ENCODE data around the gene LGR4. TPM values are rescaled to one million over a fixed set of nuclear protein-coding genes. Genes with fewer than 3 reads are reported as not detected.
"Not testable (repeated sequence)": the region's sequence is repeated elsewhere in the genome, so short reads cannot be mapped to it uniquely, and the experiment has no call there.

The LGR4 gene
- total RNA-seq, 3 donors from 2014 or later (not counting 1 experiment from before 2014, with no cell fraction given) = 0.08 to 0.70 (median 0.35) TPM

GRCh38 chr11:27330633-27331270 is 141.8 kb downstream of the LGR4 start:
- no peak for TF ChIP-seq CTCF (IDR thresholded peaks at IDR 0.05)
- Mint-ChIP-seq H3K4me3 (no peak overlapping the region), H3K4me1 (no peaks in the 10 kb centered on the region), H3K36me3 (no peaks in the 10 kb centered on the region), H3K27me3 (ENCODE audit: low read depth in 2 of 2) (no peaks in the 10 kb centered on the region), H3K9me3 (peaks cover 0 to 3% of the 10 kb centered on the region in 2 donors), H3K27ac (no peak overlapping the region)
- Histone ChIP-seq H3K36me3 (ENCODE audit: control insufficient read depth, insufficient read depth, low read length) (no peaks in the 10 kb centered on the region), H3K4me3 (ENCODE audit: low read length) (no peak overlapping the region), H3K27me3 (ENCODE audit: control insufficient read depth, insufficient read depth, low read length) (no peaks in the 10 kb centered on the region), H3K27ac (ENCODE audit: low read length) (no peak overlapping the region), H3K9me3 (ENCODE audit: control insufficient read depth, insufficient read depth, low read length) (no peaks in the 10 kb centered on the region), H3K4me1 (ENCODE audit: control insufficient read depth, insufficient read depth, low read length) (no peaks in the 10 kb centered on the region)
- intact Hi-C loops (cut with micrococcal nuclease) = no loop called here
- no peak for DNase-seq
- WGBS (ENCODE audit: insufficient coverage) = 100% methylated on average over 1 of the region's 1 CpG
- ATAC-seq = no peak

GRCh38 chr11:27329867-27330632 is 142.5 kb downstream of the LGR4 start:
- 100% methylated on average over 2 of the region's 4 CpGs for WGBS (ENCODE audit: insufficient coverage)

GRCh38 chr11:27328614-27329013 is 144.0 kb downstream of the LGR4 start:
- Histone ChIP-seq H3K4me1 (ENCODE audit: control insufficient read depth, insufficient read depth, low read length) (no peaks in the 10 kb centered on the region), H3K36me3 (ENCODE audit: control insufficient read depth, insufficient read depth, low read length) (no peaks in the 10 kb centered on the region), H3K4me3 (ENCODE audit: low read length) (no peak overlapping the region), H3K9me3 (ENCODE audit: control insufficient read depth, insufficient read depth, low read length) (no peaks in the 10 kb centered on the region), H3K27me3 (ENCODE audit: control insufficient read depth, insufficient read depth, low read length) (no peaks in the 10 kb centered on the region), H3K27ac (ENCODE audit: low read length) (no peak overlapping the region)
- no peak for DNase-seq
- no peak for TF ChIP-seq CTCF (IDR thresholded peaks at IDR 0.05)
- Mint-ChIP-seq H3K4me3 (no peak overlapping the region), H3K36me3 (no peaks in the 10 kb centered on the region), H3K9me3 (peaks cover under 1 to 3% of the 10 kb centered on the region in 2 donors), H3K27me3 (ENCODE audit: low read depth in 2 of 2) (no peaks in the 10 kb centered on the region), H3K4me1 (no peaks in the 10 kb centered on the region), H3K27ac (no peak overlapping the region)
- intact Hi-C loops (cut with micrococcal nuclease) = no loop called here
- ATAC-seq = no peak
- WGBS (ENCODE audit: insufficient coverage) = 100% methylated on average over 2 of the region's 5 CpGs

More at GRCh38 chr11:27329867-27330632, 142.5 kb downstream of the LGR4 start:
- DNase-seq = no peak
- Histone ChIP-seq H3K4me1 (ENCODE audit: control insufficient read depth, insufficient read depth, low read length) (no peaks in the 10 kb centered on the region), H3K27ac (ENCODE audit: low read length) (no peak overlapping the region), H3K36me3 (ENCODE audit: control insufficient read depth, insufficient read depth, low read length) (no peaks in the 10 kb centered on the region), H3K27me3 (ENCODE audit: control insufficient read depth, insufficient read depth, low read length) (no peaks in the 10 kb centered on the region), H3K9me3 (ENCODE audit: control insufficient read depth, insufficient read depth, low read length) (no peaks in the 10 kb centered on the region), H3K4me3 (ENCODE audit: low read length) (no peak overlapping the region)
- intact Hi-C loops (cut with micrococcal nuclease) = no loop called here
- no peak overlapping the region for H3K4me3 Mint-ChIP-seq
- H3K9me3 Mint-ChIP-seq = peaks cover 0 to 2% of the 10 kb centered on the region in 2 donors
- H3K27me3 Mint-ChIP-seq (ENCODE audit: low read depth in 2 of 2) = no peaks in the 10 kb centered on the region
- no peak for TF ChIP-seq CTCF (IDR thresholded peaks at IDR 0.05)
- H3K4me1 Mint-ChIP-seq = no peaks in the 10 kb centered on the region
- no peak overlapping the region for H3K27ac Mint-ChIP-seq
- no peaks in the 10 kb centered on the region for H3K36me3 Mint-ChIP-seq
- no peak for ATAC-seq

GRCh38 chr11:27327064-27327463 is 145.5 kb downstream of the LGR4 start:
- not testable (repeated sequence) for H3K4me3 ChIP-seq (ENCODE audit: low read length)

GRCh38 chr11:27322196-27322595 is 150.4 kb downstream of the LGR4 start:
- H3K9me3 Mint-ChIP-seq; H3K27ac Mint-ChIP-seq; H3K4me1 Mint-ChIP-seq; H3K36me3 Mint-ChIP-seq; H3K27ac ChIP-seq (ENCODE audit: low read length); H3K27me3 ChIP-seq (ENCODE audit: control insufficient read depth, insufficient read depth, low read length); H3K4me3 ChIP-seq (ENCODE audit: low read length); H3K36me3 ChIP-seq (ENCODE audit: control insufficient read depth, insufficient read depth, low read length); H3K9me3 ChIP-seq (ENCODE audit: control insufficient read depth, insufficient read depth, low read length); H3K4me3 Mint-ChIP-seq; intact Hi-C loops (cut with micrococcal nuclease); H3K27me3 Mint-ChIP-seq (ENCODE audit: low read depth in 2 of 2); DNase-seq; ATAC-seq; H3K4me1 ChIP-seq (ENCODE audit: control insufficient read depth, insufficient read depth, low read length): not testable (repeated sequence)
- 95% methylated on average over 2 of the region's 3 CpGs for WGBS (ENCODE audit: insufficient coverage)

More at GRCh38 chr11:27327064-27327463, 145.5 kb downstream of the LGR4 start:
- DNase-seq; intact Hi-C loops (cut with micrococcal nuclease); H3K36me3 ChIP-seq (ENCODE audit: control insufficient read depth, insufficient read depth, low read length); ATAC-seq; H3K4me1 Mint-ChIP-seq; H3K27me3 ChIP-seq (ENCODE audit: control insufficient read depth, insufficient read depth, low read length); H3K4me1 ChIP-seq (ENCODE audit: control insufficient read depth, insufficient read depth, low read length); H3K27me3 Mint-ChIP-seq (ENCODE audit: low read depth in 2 of 2); H3K36me3 Mint-ChIP-seq; H3K4me3 Mint-ChIP-seq; H3K9me3 Mint-ChIP-seq; H3K27ac Mint-ChIP-seq; H3K9me3 ChIP-seq (ENCODE audit: control insufficient read depth, insufficient read depth, low read length); H3K27ac ChIP-seq (ENCODE audit: low read length): not testable (repeated sequence)
- no CpG with 5 or more reads among the region's 2 CpGs for WGBS (ENCODE audit: insufficient coverage)

- H3K27me3 Mint-ChIP-seq (ENCODE audit: low read depth in 2 of 2); H3K4me3 ChIP-seq (ENCODE audit: low read length); ATAC-seq; H3K9me3 ChIP-seq (ENCODE audit: control insufficient read depth, insufficient read depth, low read length); intact Hi-C loops (cut with micrococcal nuclease); DNase-seq; H3K36me3 Mint-ChIP-seq; H3K4me1 ChIP-seq (ENCODE audit: control insufficient read depth, insufficient read depth, low read length); H3K27me3 ChIP-seq (ENCODE audit: control insufficient read depth, insufficient read depth, low read length); H3K36me3 ChIP-seq (ENCODE audit: control insufficient read depth, insufficient read depth, low read length); H3K4me1 Mint-ChIP-seq; H3K27ac Mint-ChIP-seq; H3K9me3 Mint-ChIP-seq; H3K27ac ChIP-seq (ENCODE audit: low read length); H3K4me3 Mint-ChIP-seq: not testable (repeated sequence)
- 90% methylated on average over 10 of the region's 10 CpGs for WGBS (ENCODE audit: insufficient coverage)
These were observed 151.2 kb downstream of the LGR4 start for GRCh38 chr11:27321340-27321739.
